Hepatocyte (in vitro differentiated cells): ENCODE measurements around the gene APOF. TPM values are rescaled to one million over a fixed set of nuclear protein-coding genes. Genes with fewer than 3 reads are reported as not detected.
"Not testable (repeated sequence)": the region's sequence is repeated elsewhere in the genome, so short reads cannot be mapped to it uniquely, and the experiment has no call there.

ENCODE experiments used
- DNase-seq: peaks from one replicate; pipeline ENCODE4 v3.0.0-alpha.2; 2016; ENCODE audit warnings: low spot score
- H2AFZ ChIP-seq: fragments of 200-600 bp; sonication (generic); 2 replicates; pipeline ENCODE4 v1.6.0; 2016; ENCODE audit warnings: antibody characterized with exemption, mild to moderate bottlenecking
- H3K27ac ChIP-seq: fragments of 200-600 bp; sonication (generic); 2 replicates; pipeline ENCODE4 v1.5.1; 2016; ENCODE audit warnings: mild to moderate bottlenecking
- H3K27me3 ChIP-seq: fragments of 200-600 bp; sonication (generic); 2 replicates; pipeline ENCODE4 v1.6.1; 2016
- H3K36me3 ChIP-seq: fragments of 200-600 bp; sonication (generic); replicated peaks from 2 replicates; pipeline ENCODE4 v1.5.1; 2016; ENCODE audit warnings: low read depth; ENCODE audit not compliant: insufficient read depth
- H3K4me1 ChIP-seq: fragments of 200-600 bp; sonication (generic); 2 replicates; pipeline ENCODE4 v1.5.1; 2016; ENCODE audit warnings: mild to moderate bottlenecking, moderate library complexity; ENCODE audit not compliant: insufficient read depth
- H3K4me2 ChIP-seq: fragments of 200-600 bp; sonication (generic); 2 replicates; pipeline ENCODE4 v1.6.0; 2016
- H3K4me3 ChIP-seq: fragments of 200-600 bp; sonication (generic); 2 replicates; pipeline ENCODE4 v1.5.1; 2016; ENCODE audit warnings: mild to moderate bottlenecking
- H3K79me2 ChIP-seq: fragments of 200-600 bp; sonication (generic); 2 replicates; pipeline ENCODE4 v1.6.0; 2017; ENCODE audit warnings: mild to moderate bottlenecking
- H3K9me2 ChIP-seq: fragments of 200-600 bp; sonication (generic); replicated peaks from 2 replicates; pipeline ENCODE4 v1.6.0; 2017; ENCODE audit warnings: mild to moderate bottlenecking; ENCODE audit not compliant: insufficient read depth
- H3K9me3 ChIP-seq: fragments of 200-600 bp; sonication (generic); 2 replicates; pipeline ENCODE4 v1.5.1; 2016; ENCODE audit warnings: low read depth, mild to moderate bottlenecking
- H4K20me1 ChIP-seq: fragments of 200-600 bp; sonication (generic); 2 replicates; pipeline ENCODE4 v1.6.0; 2016; ENCODE audit warnings: mild to moderate bottlenecking; ENCODE audit not compliant: insufficient read depth, poor library complexity, severe bottlenecking
- EZH2 ChIP-seq: fragments of 200-600 bp; sonication (generic); IDR thresholded peaks from 2 replicates; pipeline ENCODE4 v1.6.1; 2016; ENCODE audit warnings: antibody characterized with exemption, mild to moderate bottlenecking, borderline replicate concordance
- EZH2phosphoT487 ChIP-seq: fragments of 200-600 bp; sonication (generic); IDR thresholded peaks from one replicate; pipeline ENCODE4 v1.6.1; 2018; ENCODE audit warnings: antibody characterized with exemption, mild to moderate bottlenecking, low read depth, moderate library complexity; ENCODE audit not compliant: unreplicated experiment, severe bottlenecking
- WGBS: methylation state at CpG from one replicate; pipeline ENCODE4 v1.1.6; 2016; ENCODE audit warnings: low lambda C conversion rate; ENCODE audit errors: missing lambda C conversion rate; 5-methylcytosine and 5-hydroxymethylcytosine counted together
- polyA plus RNA-seq: library from polyadenylated mRNA; unstranded; fragments of >200 nt; fragmentation: Nextera tagmentation; extraction: Ambion mirVana; gene quantifications from 2 replicates; pipeline ENCODE4 v1.2.1, GENCODE V29; 2016
- total RNA-seq: library from RNA; depleted of rRNA; stranded (reverse); fragments of >200 nt; gene quantifications from 2 replicates; pipeline ENCODE4 v1.2.3, GENCODE V29; 2014
- TF ChIP-seq, protein P1 (sequence below): fragments of 200-600 bp; sonication (generic); IDR thresholded peaks from 2 replicates; pipeline ENCODE4 v1.5.1; 2016; ENCODE audit warnings: antibody characterized with exemption, mild to moderate bottlenecking; ENCODE audit not compliant: poor library complexity

Gene APOF
- total and polyA plus RNA-seq, 2 experiments from 2014 or later, result not detected

DNA sequence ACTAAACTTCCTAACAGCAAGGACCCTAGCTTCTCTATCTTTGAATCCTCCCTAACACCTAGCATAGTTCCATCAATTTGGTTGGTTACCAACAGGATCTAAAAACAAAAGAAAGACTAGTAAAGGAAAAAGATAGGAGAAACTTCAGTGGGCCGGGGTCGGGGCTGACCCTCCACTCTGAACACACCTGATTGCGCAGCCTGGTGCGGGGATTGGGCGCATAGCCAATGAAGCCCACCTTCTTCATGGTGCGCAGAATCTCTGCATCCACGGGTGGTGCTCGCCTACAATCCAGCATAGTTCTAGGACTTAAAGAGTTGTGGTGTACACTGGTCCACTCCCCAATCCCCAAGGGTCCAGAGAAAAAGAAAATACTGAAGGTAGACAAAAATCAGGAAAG lies 36.5 kb downstream of the APOF start:
- DNase-seq, result no peak
- Histone ChIP-seq H3K9me3 (no peaks in the 10 kb centered on the region), H3K9me2 (no peaks in the 10 kb centered on the region), H2AFZ (no peak overlapping the region), H3K27me3 (no peaks in the 10 kb centered on the region), H3K79me2 (no peaks in the 10 kb centered on the region), H3K27ac (no peak overlapping the region), H3K36me3 (no peaks in the 10 kb centered on the region), H3K4me3 (no peak overlapping the region), H3K4me2 (no peak overlapping the region), H4K20me1 (no peaks in the 10 kb centered on the region), H3K4me1 (no peaks in the 10 kb centered on the region)
- WGBS, result 98% methylated on average over 8 of the region's 8 CpGs
- no peak for TF ChIP-seq EZH2phosphoT487
- TF ChIP-seq, protein P1, sequence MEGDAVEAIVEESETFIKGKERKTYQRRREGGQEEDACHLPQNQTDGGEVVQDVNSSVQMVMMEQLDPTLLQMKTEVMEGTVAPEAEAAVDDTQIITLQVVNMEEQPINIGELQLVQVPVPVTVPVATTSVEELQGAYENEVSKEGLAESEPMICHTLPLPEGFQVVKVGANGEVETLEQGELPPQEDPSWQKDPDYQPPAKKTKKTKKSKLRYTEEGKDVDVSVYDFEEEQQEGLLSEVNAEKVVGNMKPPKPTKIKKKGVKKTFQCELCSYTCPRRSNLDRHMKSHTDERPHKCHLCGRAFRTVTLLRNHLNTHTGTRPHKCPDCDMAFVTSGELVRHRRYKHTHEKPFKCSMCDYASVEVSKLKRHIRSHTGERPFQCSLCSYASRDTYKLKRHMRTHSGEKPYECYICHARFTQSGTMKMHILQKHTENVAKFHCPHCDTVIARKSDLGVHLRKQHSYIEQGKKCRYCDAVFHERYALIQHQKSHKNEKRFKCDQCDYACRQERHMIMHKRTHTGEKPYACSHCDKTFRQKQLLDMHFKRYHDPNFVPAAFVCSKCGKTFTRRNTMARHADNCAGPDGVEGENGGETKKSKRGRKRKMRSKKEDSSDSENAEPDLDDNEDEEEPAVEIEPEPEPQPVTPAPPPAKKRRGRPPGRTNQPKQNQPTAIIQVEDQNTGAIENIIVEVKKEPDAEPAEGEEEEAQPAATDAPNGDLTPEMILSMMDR, result no peak
- TF ChIP-seq EZH2, result no peak

GRCh38 chr12:56324206-56324605 lies 38.5 kb downstream of the APOF start:
- H3K9me3 ChIP-seq, result no peaks in the 10 kb centered on the region
- H3K79me2 ChIP-seq, result no peaks in the 10 kb centered on the region
- H2AFZ ChIP-seq, result no peak overlapping the region
- peak overlapping the region; percentile 70 for H3K27ac ChIP-seq
- H3K4me2 ChIP-seq, result no peak overlapping the region
- 80% methylated on average over 6 of the region's 6 CpGs for WGBS
- DNase-seq, result no peak
- no peaks in the 10 kb centered on the region for H3K36me3 ChIP-seq
- H3K4me1 ChIP-seq, result no peaks in the 10 kb centered on the region
- TF ChIP-seq EZH2phosphoT487 (no peak), EZH2 (no peak)
- TF ChIP-seq, protein P1, result no peak
- no peaks in the 10 kb centered on the region for H4K20me1 ChIP-seq
- no peak overlapping the region for H3K4me3 ChIP-seq
- H3K9me2 ChIP-seq, result no peaks in the 10 kb centered on the region
- no peaks in the 10 kb centered on the region for H3K27me3 ChIP-seq

DNA sequence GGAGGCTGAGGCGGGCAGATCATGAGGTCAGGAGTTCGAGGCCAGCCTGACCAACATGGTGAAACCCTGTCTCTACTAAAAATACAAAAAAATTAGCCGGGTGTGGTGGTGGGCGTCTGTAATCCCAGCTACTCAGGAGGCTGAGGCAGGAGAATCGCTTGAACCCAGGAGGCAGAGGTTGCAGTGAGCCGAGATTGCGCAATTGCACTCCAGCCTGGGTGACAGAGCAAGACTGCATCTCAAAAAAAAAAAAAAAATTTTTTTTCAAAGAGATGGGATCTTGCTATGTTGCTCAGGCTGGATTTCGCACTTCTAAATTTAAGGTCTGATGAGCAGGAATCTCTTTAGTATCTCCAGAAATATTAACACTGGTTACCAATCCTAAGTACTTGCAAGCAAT lies 41.0 kb downstream of the APOF start:
- WGBS, result 96% methylated on average over 8 of the region's 8 CpGs
- H3K79me2 ChIP-seq, H3K27me3 ChIP-seq, H4K20me1 ChIP-seq, H3K9me3 ChIP-seq, H3K27ac ChIP-seq, H3K9me2 ChIP-seq, DNase-seq, H3K4me2 ChIP-seq, H3K36me3 ChIP-seq, H2AFZ ChIP-seq, H3K4me1 ChIP-seq, H3K4me3 ChIP-seq: not testable (repeated sequence)

DNA sequence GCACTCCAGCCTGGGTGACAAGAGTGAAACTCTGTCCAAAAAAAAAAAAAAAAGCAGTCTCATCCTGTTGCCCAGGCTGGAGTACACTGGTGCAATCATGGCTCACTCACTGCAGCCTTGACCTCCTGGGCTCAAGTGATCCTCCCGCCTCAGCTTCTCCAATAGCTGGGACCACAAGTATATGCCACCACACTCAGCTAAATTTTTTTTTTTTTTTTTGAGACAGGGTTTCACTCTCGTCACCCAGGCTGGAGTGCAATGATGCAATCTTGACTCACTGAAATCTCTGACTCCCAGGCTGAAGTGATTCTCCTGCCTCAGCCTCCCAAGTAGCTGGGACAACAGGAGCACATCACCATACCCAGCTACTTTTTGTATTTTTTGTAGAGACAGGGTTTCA lies 41.6 kb downstream of the APOF start:
- no peaks in the 10 kb centered on the region for H3K4me1 ChIP-seq
- no peaks in the 10 kb centered on the region for H3K27me3 ChIP-seq
- H4K20me1 ChIP-seq, result no peaks in the 10 kb centered on the region
- no peaks in the 10 kb centered on the region for H3K36me3 ChIP-seq
- H3K4me2 ChIP-seq, result no peak overlapping the region
- no peak for DNase-seq
- no peak overlapping the region for H2AFZ ChIP-seq
- 96% methylated on average over 2 of the region's 2 CpGs for WGBS
- no peak overlapping the region for H3K4me3 ChIP-seq
- H3K79me2 ChIP-seq, result peaks cover 2% of the 10 kb centered on the region
- H3K9me3 ChIP-seq, result no peaks in the 10 kb centered on the region
- no peaks in the 10 kb centered on the region for H3K9me2 ChIP-seq
- no peak for TF ChIP-seq EZH2
- no peak for TF ChIP-seq EZH2phosphoT487
- TF ChIP-seq, protein P1, result no peak
- H3K27ac ChIP-seq, result no peak overlapping the region
